Endothelial cell of umbilical vein (primary cell): ENCODE results near the gene CCDC171. TPM values are rescaled to one million over a fixed set of nuclear protein-coding genes. Genes with fewer than 3 reads are reported as not detected.

Experiments used
- BruUV-seq: library from RNA; stranded (reverse); fragments of 400-500 nt; replicated peaks from 2 replicates; lab custom pipeline; 2021; lab: Mats Ljungman, UMichigan
- CTCF ChIA-PET: fragments of 300-600, 350-600 bp; sonication (Branson Sonifier 250); formaldehyde crosslinking; loops from one replicate; lab custom pipeline; 2021; ENCODE audit warnings: antibody characterized with exemption, inconsistent platforms; lab: Charles Lee
- POLR2A ChIA-PET: fragments of 300-600, 350-600 bp; sonication (Branson Sonifier 250); formaldehyde crosslinking; loops from one replicate; lab custom pipeline; 2021; ENCODE audit warnings: antibody characterized with exemption, inconsistent platforms; lab: Charles Lee
- DNase-seq: peaks from one replicate; pipeline ENCODE4 v3.0.0-alpha.2; 2011; ENCODE audit warnings: low read depth, low spot score
- FAIRE-seq: peaks from 2 replicates; lab custom pipeline; 2011; peaks lifted over from hg19 to GRCh38; lab: Jason Lieb, UNC
- H2AFZ ChIP-seq: 2 replicates; pipeline ENCODE4 v1.6.0; 2012; ENCODE audit warnings: low read depth, low read length, control low read depth, inconsistent platforms
- H3K27ac ChIP-seq: 2 replicates; pipeline ENCODE4 v1.5.1; 2011; ENCODE audit warnings: low read depth, mild to moderate bottlenecking, control low read depth, low read length, moderate library complexity; ENCODE audit not compliant: insufficient read depth
- H3K27me3 ChIP-seq, 2 experiments: 2 replicates each; pipeline versions ENCODE4 v1.6.0 to v1.6.1; 2011; ENCODE audit warnings: low read length in 2 of 2, mixed read lengths in 1 of 2; ENCODE audit not compliant: control insufficient read depth in 2 of 2, insufficient read depth in 2 of 2
- H3K36me3 ChIP-seq, 2 experiments: 2 replicates in 1 of 2; 3 replicates in 1 of 2; pipeline ENCODE4 v1.5.1; 2011; ENCODE audit warnings: low read length in 2 of 2, mild to moderate bottlenecking in 1 of 2, moderate library complexity in 1 of 2; ENCODE audit not compliant: control insufficient read depth in 2 of 2, insufficient read depth in 2 of 2; ENCODE audit errors: extremely low read depth in 1 of 2
- H3K4me1 ChIP-seq: 3 replicates; pipeline ENCODE4 v1.5.1; 2011; ENCODE audit warnings: mild to moderate bottlenecking, low read length; ENCODE audit not compliant: control insufficient read depth, insufficient read depth; ENCODE audit errors: extremely low read depth
- H3K4me2 ChIP-seq: 2 replicates; pipeline ENCODE4 v1.6.1; 2011; ENCODE audit warnings: low read length, control low read depth, mixed read lengths; ENCODE audit not compliant: insufficient read depth
- H3K4me3 ChIP-seq, 3 experiments: fragments of 200-600 bp in 1 of 3; sonication (generic), shearing (Covaris generic) in 1 of 3; replicated peaks in 1 of 3; 2 replicates each; pipeline ENCODE4 v1.5.1; 2011 to 2016; ENCODE audit warnings: control low read depth in 3 of 3, low read length in 3 of 3, mild to moderate bottlenecking in 2 of 3, inconsistent platforms in 1 of 3, low read depth in 1 of 3, moderate library complexity in 1 of 3; ENCODE audit not compliant: insufficient read depth in 1 of 3
- H3K79me2 ChIP-seq: 2 replicates; pipeline ENCODE4 v1.6.0; 2012; ENCODE audit warnings: low read length, inconsistent platforms; ENCODE audit not compliant: control insufficient read depth, insufficient read depth
- H3K9ac ChIP-seq: replicated peaks from 2 replicates; pipeline ENCODE3; 2011; ENCODE audit warnings: low read length, control low read depth; ENCODE audit not compliant: insufficient read depth; ENCODE audit errors: extremely low read depth
- H3K9me1 ChIP-seq: replicated peaks from 3 replicates; pipeline ENCODE4 v1.6.0; 2011; ENCODE audit warnings: mild to moderate bottlenecking, low read length; ENCODE audit not compliant: control insufficient read depth, insufficient read depth; ENCODE audit errors: extremely low read depth
- H3K9me3 ChIP-seq: replicated peaks from 2 replicates; pipeline ENCODE4 v1.5.1; 2012; ENCODE audit warnings: low read length, inconsistent platforms; ENCODE audit not compliant: control insufficient read depth, insufficient read depth
- H4K20me1 ChIP-seq: replicated peaks from 2 replicates; pipeline ENCODE3; 2011; ENCODE audit warnings: mild to moderate bottlenecking, low read length; ENCODE audit not compliant: control insufficient read depth, insufficient read depth; ENCODE audit errors: extremely low read depth
- CTCF ChIP-seq, 2 donors: IDR thresholded peaks; 1 replicate in 1 of 2; 2 replicates in 1 of 2; pipeline ENCODE4 v1.5.1; 2011; ENCODE audit warnings: low read length in 2 of 2, mild to moderate bottlenecking in 2 of 2, moderate library complexity in 2 of 2, control low read depth in 1 of 2, inconsistent platforms in 1 of 2, low read depth in 1 of 2; ENCODE audit not compliant: insufficient read depth in 1 of 2; ENCODE audit errors: extremely low read depth in 1 of 2
- FOS ChIP-seq: IDR thresholded peaks from 2 replicates; pipeline ENCODE4 v1.6.1; 2011; ENCODE audit warnings: mild to moderate bottlenecking, low read length, moderate library complexity, borderline replicate concordance; ENCODE audit not compliant: insufficient read depth
- MAX ChIP-seq: IDR thresholded peaks from 2 replicates; pipeline ENCODE4 v1.6.1; 2011; ENCODE audit not compliant: insufficient read depth, insufficient read length
- MYC ChIP-seq: IDR thresholded peaks from one replicate; pipeline ENCODE4 v1.6.1; 2011; ENCODE audit warnings: mild to moderate bottlenecking, low read depth, low read length
- dilution Hi-C: fragments of 300-500 bp; cut with MboI; formaldehyde crosslinking; loops from one replicate; pipeline ENCODE4 v1.15.0; 2019; ENCODE audit warnings: low sequenced_read_pairs; ENCODE audit not compliant: extremely low pct_ligation_motif_present
- intact Hi-C: fragments of 100-400 bp; cut with micrococcal nuclease; formaldehyde crosslinking; loops from one replicate; pipeline ENCODE4 v1.10.0; 2022
- polyA plus RNA-seq, 4 experiments: library from polyadenylated mRNA; depleted of rRNA in 3 of 4; stranded (reverse) in 3 of 4; unstranded in 1 of 4; fragments of >200 nt; gene quantifications; 2 replicates each; pipeline versions ENCODE4 v1.2.1 to v1.2.3, GENCODE V29; 2011 to 2012; ENCODE audit warnings: missing spikeins in 1 of 4
- total RNA-seq: library from RNA; stranded (reverse); gene quantifications from 2 replicates; pipeline ENCODE4 v1.2.3, GENCODE V29; 2021

The CCDC171 gene
- total and polyA plus RNA-seq, 2 donors (not counting 3 experiments of a cell fraction or from before 2014, with no cell fraction given) = 0.58 to 1.4 TPM

DNA sequence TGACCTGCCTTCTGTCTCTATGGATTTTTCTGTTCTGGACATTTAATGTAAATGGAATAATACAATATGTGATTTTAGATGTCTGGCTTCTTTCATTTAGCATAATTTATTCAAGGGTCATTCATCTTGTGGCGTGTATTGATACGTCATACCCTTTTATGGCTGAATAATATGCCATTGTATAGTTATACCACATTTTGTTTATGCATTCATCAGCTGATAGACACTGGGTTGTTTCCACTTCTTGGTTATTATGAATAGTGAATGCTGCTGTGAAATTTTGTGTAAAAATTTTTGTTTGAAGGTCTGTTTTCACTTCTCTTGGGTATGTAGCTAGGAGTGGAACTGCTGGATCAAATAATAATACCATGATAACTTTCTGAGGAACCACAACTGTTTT is 298.9 kb downstream of the CCDC171 start:
- intact Hi-C loops = no loop called here
- dilution Hi-C loops = no loop called here
- CTCF ChIA-PET = no interaction called here

More for the DNA sequence above, 298.9 kb downstream of the CCDC171 start:
- Histone ChIP-seq H4K20me1 (no peaks in the 10 kb centered on the region), H3K9me1 (no peaks in the 10 kb centered on the region), H3K9me3 (no peaks in the 10 kb centered on the region), H3K4me2 (no peak overlapping the region), H3K36me3 (no peaks in the 10 kb centered on the region), H3K27me3 (no peaks in the 10 kb centered on the region), H2AFZ (no peak overlapping the region), H3K27ac (no peak overlapping the region), H3K4me1 (no peaks in the 10 kb centered on the region), H3K9ac (no peak overlapping the region), H3K4me3 (no peak overlapping the region), H3K79me2 (no peaks in the 10 kb centered on the region)
- no peak for DNase-seq
- TF ChIP-seq MAX (no peak), MYC (no peak), CTCF (IDR thresholded peaks at IDR 0.05; ENCODE audit: extremely low read depth in 1 of 2, insufficient read depth in 1 of 2, low read depth in 1 of 2, low read length in 2 of 2) (no peak), FOS (no peak)
- POLR2A ChIA-PET = no interaction called here
- FAIRE-seq = no peak
- BruUV-seq = no TSS peak
